Neural cell (in vitro differentiated cells): ENCODE results near the gene KLF16. TPM values are rescaled to one million over a fixed set of nuclear protein-coding genes. Genes with fewer than 3 reads are reported as not detected.

Source experiments
- H2AFZ ChIP-seq: fragments of 200-600, 300-800 bp; sonication (generic), shearing (Covaris generic); 2 replicates; pipeline ENCODE4 v1.6.0; 2014; ENCODE audit warnings: low read depth, mild to moderate bottlenecking, antibody characterized with exemption, low read length, moderate library complexity
- H3F3A ChIP-seq: fragments of 200-600 bp; shearing (Covaris generic); 2 replicates; pipeline ENCODE4 v1.6.1; 2016; ENCODE audit warnings: mild to moderate bottlenecking, moderate library complexity, mixed read lengths, antibody characterized with exemption, low read length; ENCODE audit not compliant: insufficient read depth, poor library complexity, severe bottlenecking
- H3K27ac ChIP-seq: fragments of 200-600, 300-800 bp; sonication (generic), shearing (Covaris generic); 2 replicates; pipeline ENCODE4 v1.5.1; 2014; ENCODE audit warnings: mild to moderate bottlenecking, low read length, moderate library complexity
- H3K27me3 ChIP-seq: fragments of 300-800, 200-600 bp; sonication (generic), shearing (Covaris generic); 2 replicates; pipeline ENCODE4 v1.6.0; 2014; ENCODE audit warnings: mild to moderate bottlenecking, low read depth, low read length, moderate library complexity; ENCODE audit not compliant: insufficient read depth
- H3K36me3 ChIP-seq: fragments of 300-800, 200-600 bp; sonication (generic), shearing (Covaris generic); 2 replicates; pipeline ENCODE4 v1.5.1; 2014; ENCODE audit warnings: mild to moderate bottlenecking, antibody characterized with exemption, low read length, moderate library complexity; ENCODE audit not compliant: insufficient read depth
- H3K4me2 ChIP-seq: fragments of 300-800, 200-600 bp; sonication (generic), shearing (Covaris generic); 2 replicates; pipeline ENCODE4 v1.6.0; 2014; ENCODE audit warnings: mild to moderate bottlenecking, low read length
- H3K4me3 ChIP-seq: fragments of 300-800, 200-600 bp; sonication (generic), shearing (Covaris generic); 2 replicates; pipeline ENCODE4 v1.5.1; 2014; ENCODE audit warnings: mild to moderate bottlenecking, low read length, moderate library complexity
- H3K79me2 ChIP-seq: fragments of 200-600 bp; shearing (Covaris generic); replicated peaks from 2 replicates; pipeline ENCODE4 v1.6.0; 2014; ENCODE audit warnings: mild to moderate bottlenecking, low read length, moderate library complexity; ENCODE audit not compliant: insufficient read depth
- H3K9ac ChIP-seq: fragments of 300-800, 200-600 bp; sonication (generic), shearing (Covaris generic); 2 replicates; pipeline ENCODE4 v1.6.1; 2016; ENCODE audit warnings: mild to moderate bottlenecking, low read length, mixed read lengths
- H3K9me2 ChIP-seq: fragments of 200-600 bp; shearing (Covaris generic); 2 replicates; pipeline ENCODE4 v1.6.1; 2016; ENCODE audit warnings: mild to moderate bottlenecking, low read length, mixed read lengths; ENCODE audit not compliant: insufficient read depth
- H3K9me3 ChIP-seq: fragments of 200-600, 300-800 bp; sonication (generic), shearing (Covaris generic); 2 replicates; pipeline ENCODE4 v1.6.1; 2016; ENCODE audit warnings: mild to moderate bottlenecking, mixed run types, low read length, moderate library complexity, mixed read lengths
- H4K20me1 ChIP-seq: fragments of 200-600 bp; shearing (Covaris generic); 2 replicates; pipeline ENCODE4 v1.6.1; 2016; ENCODE audit warnings: mild to moderate bottlenecking, mixed run types; ENCODE audit not compliant: insufficient read depth
- CTCF ChIP-seq: fragments of 450-650 bp; IDR thresholded peaks from 2 replicates; pipeline ENCODE4 v1.5.1; 2014; ENCODE audit warnings: antibody characterized with exemption, mild to moderate bottlenecking, moderate library complexity; ENCODE audit not compliant: poor library complexity, severe bottlenecking
- EP300 ChIP-seq: fragments of 450-650 bp; conservative IDR thresholded peaks from 2 replicates; pipeline ENCODE4 v1.6.1; 2014; ENCODE audit warnings: antibody characterized with exemption, mild to moderate bottlenecking, moderate library complexity; ENCODE audit not compliant: poor library complexity, severe bottlenecking
- EZH2 ChIP-seq: fragments of 200-600, 300-800 bp; shearing (Covaris generic), sonication (generic); IDR thresholded peaks from 2 replicates; pipeline ENCODE4 v1.6.1; 2014; ENCODE audit warnings: antibody characterized with exemption, low read length, borderline replicate concordance, mild to moderate bottlenecking; ENCODE audit not compliant: insufficient read depth, poor library complexity, severe bottlenecking
- MXI1 ChIP-seq: fragments of 450-650 bp; conservative IDR thresholded peaks from 2 replicates; pipeline ENCODE4 v1.6.1; 2014; ENCODE audit warnings: antibody characterized with exemption, mild to moderate bottlenecking; ENCODE audit not compliant: poor library complexity, severe bottlenecking
- POLR2AphosphoS5 ChIP-seq: IDR thresholded peaks from 2 replicates; pipeline ENCODE4 v1.6.1; 2012
- RAD21 ChIP-seq: fragments of 450-650 bp; conservative IDR thresholded peaks from 2 replicates; pipeline ENCODE4 v1.6.1; 2014; ENCODE audit warnings: antibody characterized with exemption, mild to moderate bottlenecking, moderate library complexity
- SMC3 ChIP-seq: fragments of 450-650 bp; conservative IDR thresholded peaks from 2 replicates; pipeline ENCODE4 v1.6.1; 2014; ENCODE audit warnings: antibody characterized with exemption, mild to moderate bottlenecking, moderate library complexity; ENCODE audit not compliant: poor library complexity
- TAF1 ChIP-seq: IDR thresholded peaks from 2 replicates; pipeline ENCODE4 v1.6.1; 2012; ENCODE audit warnings: low read depth
- polyA plus RNA-seq: library from polyadenylated mRNA; depleted of rRNA; stranded (reverse); fragments of >200 nt; gene quantifications from 2 replicates; pipeline ENCODE4 v1.2.3, GENCODE V29; 2014
- TF ChIP-seq, protein P1 (sequence below): IDR thresholded peaks from 2 replicates; pipeline ENCODE4 v1.6.1; 2012; ENCODE audit warnings: borderline replicate concordance

KLF16 gene
- polyA plus RNA-seq, 1 donor from 2014 or later = 3.5 TPM

DNA sequence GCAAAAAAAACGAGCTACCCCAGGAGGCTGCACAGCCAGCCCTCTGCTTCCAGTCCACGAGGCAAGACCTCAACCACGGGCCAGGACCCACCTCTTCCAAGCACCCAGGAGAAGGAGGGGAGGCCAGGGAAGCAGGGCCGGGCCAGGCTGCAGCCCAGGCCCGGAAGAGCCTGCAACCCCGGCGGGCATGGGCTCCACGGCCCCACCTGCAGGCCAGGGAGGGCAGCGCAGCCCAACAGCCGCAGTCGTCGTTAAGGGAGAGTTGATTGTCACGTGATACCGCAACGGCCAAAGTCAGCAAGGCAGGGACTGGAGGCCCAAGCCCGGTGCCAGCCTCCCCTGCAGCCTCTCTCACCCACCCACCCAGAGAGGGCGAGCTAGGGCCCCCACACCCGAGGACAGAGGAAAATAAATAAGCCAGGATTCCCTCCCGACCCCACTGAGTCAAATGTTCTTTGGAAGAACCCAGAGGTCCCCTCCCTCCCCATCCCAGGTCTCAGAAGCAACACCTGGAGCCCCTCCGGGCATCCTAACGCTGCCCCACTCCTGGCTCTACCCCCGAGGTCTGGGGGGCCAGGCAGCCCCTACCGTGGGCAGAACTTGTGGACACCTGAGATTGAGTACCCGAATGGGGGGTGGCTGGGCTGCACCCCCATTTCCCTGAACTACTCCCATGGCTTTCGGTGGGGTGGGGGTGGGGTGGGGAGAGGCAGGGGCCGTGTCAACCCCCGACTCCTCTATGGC, 9.9 kb downstream of the KLF16 start:
- Histone ChIP-seq H3K36me3 (no peaks in the 10 kb centered on the region), H2AFZ (no peak overlapping the region), H3K4me2 (no peak overlapping the region), H3F3A (no peaks in the 10 kb centered on the region), H4K20me1 (no peaks in the 10 kb centered on the region), H3K27me3 (no peaks in the 10 kb centered on the region), H3K79me2 (no peaks in the 10 kb centered on the region), H3K27ac (no peak overlapping the region), H3K9me3 (no peaks in the 10 kb centered on the region), H3K4me3 (no peak overlapping the region), H3K9me2 (no peaks in the 10 kb centered on the region), H3K9ac (no peak overlapping the region)
- TF ChIP-seq EP300 (no peak), CTCF (peak; percentile 61)

DNA sequence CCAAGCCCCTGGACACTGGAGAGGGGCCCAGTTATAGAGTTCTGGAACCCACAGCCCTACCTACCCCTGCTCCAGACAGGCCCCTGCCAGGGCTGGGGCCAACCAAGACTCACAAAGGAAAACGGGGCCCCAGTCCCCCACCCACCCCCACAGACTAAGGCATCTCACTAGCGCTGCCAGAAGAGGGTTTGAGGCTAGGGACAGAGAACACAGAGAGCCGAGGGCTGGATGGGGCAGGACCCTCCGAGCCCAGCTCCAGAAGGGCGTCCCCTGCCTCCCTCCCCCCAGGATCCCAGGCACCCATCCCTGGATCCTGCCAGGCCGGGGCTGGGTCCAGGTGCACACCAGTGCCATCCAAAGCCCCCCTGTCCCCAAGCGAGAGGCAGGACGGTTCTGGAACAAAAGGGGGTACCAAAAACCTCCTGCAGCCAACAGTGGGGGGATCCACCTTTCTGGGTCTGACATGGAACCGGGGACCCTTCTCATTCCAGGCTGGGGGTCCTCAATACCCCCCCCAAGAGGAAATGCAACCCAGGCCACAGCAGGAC, 10.7 kb downstream of the KLF16 start:
- no peak overlapping the region for H3K4me2 ChIP-seq
- H3K4me3 ChIP-seq = no peak overlapping the region
- no peaks in the 10 kb centered on the region for H4K20me1 ChIP-seq
- H3F3A ChIP-seq = no peaks in the 10 kb centered on the region
- H3K79me2 ChIP-seq = peaks cover 6% of the 10 kb centered on the region
- TF ChIP-seq POLR2AphosphoS5 (no peak), TAF1 (no peak), EP300 (no peak), CTCF (no peak), MXI1 (no peak), SMC3 (no peak), EZH2 (no peak), RAD21 (no peak)
- TF ChIP-seq, protein P1, sequence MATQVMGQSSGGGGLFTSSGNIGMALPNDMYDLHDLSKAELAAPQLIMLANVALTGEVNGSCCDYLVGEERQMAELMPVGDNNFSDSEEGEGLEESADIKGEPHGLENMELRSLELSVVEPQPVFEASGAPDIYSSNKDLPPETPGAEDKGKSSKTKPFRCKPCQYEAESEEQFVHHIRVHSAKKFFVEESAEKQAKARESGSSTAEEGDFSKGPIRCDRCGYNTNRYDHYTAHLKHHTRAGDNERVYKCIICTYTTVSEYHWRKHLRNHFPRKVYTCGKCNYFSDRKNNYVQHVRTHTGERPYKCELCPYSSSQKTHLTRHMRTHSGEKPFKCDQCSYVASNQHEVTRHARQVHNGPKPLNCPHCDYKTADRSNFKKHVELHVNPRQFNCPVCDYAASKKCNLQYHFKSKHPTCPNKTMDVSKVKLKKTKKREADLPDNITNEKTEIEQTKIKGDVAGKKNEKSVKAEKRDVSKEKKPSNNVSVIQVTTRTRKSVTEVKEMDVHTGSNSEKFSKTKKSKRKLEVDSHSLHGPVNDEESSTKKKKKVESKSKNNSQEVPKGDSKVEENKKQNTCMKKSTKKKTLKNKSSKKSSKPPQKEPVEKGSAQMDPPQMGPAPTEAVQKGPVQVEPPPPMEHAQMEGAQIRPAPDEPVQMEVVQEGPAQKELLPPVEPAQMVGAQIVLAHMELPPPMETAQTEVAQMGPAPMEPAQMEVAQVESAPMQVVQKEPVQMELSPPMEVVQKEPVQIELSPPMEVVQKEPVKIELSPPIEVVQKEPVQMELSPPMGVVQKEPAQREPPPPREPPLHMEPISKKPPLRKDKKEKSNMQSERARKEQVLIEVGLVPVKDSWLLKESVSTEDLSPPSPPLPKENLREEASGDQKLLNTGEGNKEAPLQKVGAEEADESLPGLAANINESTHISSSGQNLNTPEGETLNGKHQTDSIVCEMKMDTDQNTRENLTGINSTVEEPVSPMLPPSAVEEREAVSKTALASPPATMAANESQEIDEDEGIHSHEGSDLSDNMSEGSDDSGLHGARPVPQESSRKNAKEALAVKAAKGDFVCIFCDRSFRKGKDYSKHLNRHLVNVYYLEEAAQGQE = no peak
- no peaks in the 10 kb centered on the region for H3K36me3 ChIP-seq
- no peak overlapping the region for H2AFZ ChIP-seq
- no peaks in the 10 kb centered on the region for H3K9me3 ChIP-seq
- no peak overlapping the region for H3K27ac ChIP-seq
- H3K27me3 ChIP-seq = no peaks in the 10 kb centered on the region
- H3K9me2 ChIP-seq = no peaks in the 10 kb centered on the region
- H3K9ac ChIP-seq = no peak overlapping the region
